ENCODE data around the gene ROBO2.

DNA sequence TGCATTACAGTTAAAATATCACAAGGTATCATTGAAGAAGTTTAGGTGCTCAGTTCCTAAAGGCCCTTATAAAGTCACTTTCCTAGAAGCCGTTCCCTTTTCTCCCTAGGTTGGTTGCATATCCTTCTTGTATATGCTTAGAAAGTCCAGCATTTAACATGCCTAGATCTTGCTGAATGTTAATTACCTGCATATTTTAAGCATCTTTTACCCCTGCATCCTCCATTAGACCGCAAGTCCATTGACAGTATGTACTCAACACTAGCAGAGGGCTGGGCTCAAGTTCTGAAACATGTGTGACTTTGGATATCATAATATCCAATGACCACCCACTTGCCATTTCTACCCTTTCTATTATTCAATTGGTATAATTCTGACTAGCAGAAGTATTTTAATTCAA, 336.6 kb downstream of the ROBO2 start:
- TF ChIP-seq POLR2AphosphoS5 (IDR thresholded peaks at IDR 0.05; ENCODE audit: low read depth) (no peak), CREB1 (CRISPR knock-in tag; IDR thresholded peaks at IDR 0.05; ENCODE audit: low read depth) (no peak)
